Epidermal melanocyte (primary cell): ENCODE results near the gene CLEC12A.
"Not testable (repeated sequence)": the region's sequence is repeated elsewhere in the genome, so short reads cannot be mapped to it uniquely, and the experiment has no call there.

Experiments
- DNase-seq: peaks from one replicate; pipeline ENCODE4 v3.0.0; 2011; ENCODE audit warnings: low spot score; ENCODE audit not compliant: insufficient read length

Gene CLEC12A

DNA sequence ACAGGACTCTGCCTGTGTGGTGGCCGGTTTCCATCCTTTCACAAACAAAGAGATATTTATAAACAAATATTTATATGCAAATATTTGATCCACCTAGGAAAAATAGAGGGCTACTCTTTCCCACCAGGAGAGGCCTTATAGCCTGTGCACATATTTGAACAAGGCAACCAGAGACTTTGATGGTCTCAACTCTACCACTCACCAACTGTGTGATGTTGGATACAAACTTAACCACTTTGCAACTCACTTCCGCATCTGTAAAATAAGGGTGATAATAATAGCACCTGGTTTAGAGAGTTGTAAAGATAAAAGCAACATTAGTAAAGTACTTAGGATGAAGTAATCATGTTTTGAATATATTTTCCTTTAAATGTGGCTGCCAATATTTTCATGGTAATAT is 1.5 kb upstream of the CLEC12A start:
- DNase-seq, result no peak

DNA sequence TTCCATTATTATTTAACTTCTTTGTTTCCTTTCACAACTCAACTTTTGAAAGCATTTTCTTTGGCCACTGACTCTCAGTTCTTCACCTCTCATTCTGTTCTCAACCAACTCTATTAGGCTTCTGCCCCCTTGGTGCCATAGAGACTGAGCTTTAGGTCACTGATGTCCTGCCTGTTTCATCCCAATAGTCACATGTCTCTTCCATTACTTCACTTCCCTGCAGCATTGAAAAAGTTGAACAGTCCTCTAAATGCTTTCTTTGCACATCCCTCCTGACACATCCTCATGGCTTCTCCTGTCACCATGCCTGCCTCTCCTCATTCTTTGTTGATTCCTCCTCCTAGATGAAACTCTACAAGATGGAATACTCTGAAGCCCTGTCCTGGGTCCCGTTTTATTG is 2.7 kb downstream of the CLEC12A start:
- no peak for DNase-seq

DNA sequence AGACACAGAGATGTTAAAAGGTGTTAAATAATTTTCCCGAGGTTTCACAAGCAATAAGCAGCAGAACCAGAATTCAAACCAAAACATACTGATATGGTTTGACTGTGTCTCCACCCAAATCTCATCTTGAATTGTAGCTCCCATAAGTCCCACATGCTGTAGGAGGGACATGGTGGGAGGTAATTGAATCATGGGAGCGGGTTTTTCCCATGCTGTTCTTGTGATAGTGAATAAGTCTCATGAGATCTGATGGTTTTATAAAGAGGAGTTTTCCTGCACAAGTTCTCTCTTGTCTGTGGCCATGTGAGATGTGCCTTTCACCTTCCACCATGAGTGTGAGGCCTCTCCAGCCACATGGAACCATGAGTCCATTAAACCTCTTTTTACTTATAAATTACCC is 3.5 kb downstream of the CLEC12A start:
- not testable (repeated sequence) for DNase-seq

DNA sequence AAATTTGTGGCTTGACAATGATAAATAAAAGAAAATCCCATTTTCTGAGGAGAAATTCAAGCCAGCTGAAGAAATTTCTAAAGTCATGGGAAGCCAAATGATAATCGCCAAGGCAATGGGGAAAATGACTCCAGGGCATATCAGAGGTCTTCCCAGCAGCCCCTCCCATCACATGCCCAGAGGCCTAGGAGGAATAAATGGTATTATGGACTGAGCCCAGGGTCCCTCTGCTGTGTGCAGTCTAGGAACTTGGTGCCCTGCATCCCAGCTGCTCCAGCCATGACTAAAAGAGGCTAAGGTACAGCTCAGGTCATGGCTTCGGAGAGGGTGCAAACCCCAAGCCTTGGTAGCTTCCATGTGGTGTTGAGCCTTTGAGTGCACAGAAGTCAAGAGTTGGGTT is 4.4 kb downstream of the CLEC12A start:
- no peak for DNase-seq

DNA sequence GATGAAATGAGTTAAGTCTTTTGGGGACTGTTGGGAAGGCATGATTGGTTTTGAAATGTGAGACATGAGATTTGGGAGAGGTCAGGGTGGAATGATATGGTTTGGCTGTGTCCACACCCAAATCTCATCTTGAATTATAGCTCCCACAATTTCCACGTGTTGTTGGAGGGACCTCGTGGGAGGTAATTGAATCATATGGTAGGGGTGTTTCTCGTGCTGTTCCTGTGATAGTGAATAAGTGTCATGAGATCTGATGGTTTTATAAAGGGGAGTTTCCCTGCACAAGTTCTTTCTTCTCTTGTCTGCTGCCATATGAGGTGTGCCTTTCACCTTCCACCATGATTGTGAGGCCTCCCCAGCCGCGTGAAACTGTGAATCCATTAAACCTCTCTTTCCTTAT is 5.4 kb downstream of the CLEC12A start:
- DNase-seq, result not testable (repeated sequence)

DNA sequence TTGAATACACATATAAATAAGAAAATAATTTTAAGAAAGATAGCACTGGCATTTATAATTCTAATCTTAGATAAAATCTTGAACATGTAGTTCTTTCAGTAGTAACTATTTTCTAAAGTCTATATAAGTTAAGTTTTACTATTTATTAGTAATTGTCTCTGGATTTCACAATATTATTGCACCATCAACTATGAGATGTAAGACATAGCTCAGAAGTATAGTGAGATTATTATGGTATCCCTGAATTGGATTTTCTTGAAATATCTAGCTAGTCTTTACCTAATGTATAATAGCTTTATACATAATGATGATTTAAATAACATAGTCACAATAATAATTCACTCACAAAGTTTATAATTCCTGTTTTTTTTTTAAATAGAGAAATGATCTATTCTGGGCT is 6.7 kb downstream of the CLEC12A start:
- DNase-seq, result no peak

DNA sequence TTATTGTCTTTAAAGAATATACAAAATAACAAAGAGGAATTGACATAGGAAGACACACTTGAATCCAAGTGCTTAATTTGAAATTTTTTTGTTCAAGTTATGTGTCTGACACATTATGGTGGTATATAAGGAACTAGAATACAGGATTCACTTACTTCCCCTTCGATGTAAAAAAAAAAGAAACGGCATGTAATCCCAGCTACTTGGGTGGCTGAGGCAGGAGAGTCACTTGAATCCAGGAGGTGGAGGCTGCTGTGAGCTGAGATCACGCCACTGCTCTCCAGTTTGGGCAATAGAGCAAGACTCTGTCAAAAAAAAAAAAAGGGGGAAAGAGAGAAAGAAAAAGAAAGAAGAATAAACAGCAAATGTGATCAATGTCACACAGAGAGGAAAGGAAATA is 8.9 kb downstream of the CLEC12A start:
- DNase-seq, result no peak

DNA sequence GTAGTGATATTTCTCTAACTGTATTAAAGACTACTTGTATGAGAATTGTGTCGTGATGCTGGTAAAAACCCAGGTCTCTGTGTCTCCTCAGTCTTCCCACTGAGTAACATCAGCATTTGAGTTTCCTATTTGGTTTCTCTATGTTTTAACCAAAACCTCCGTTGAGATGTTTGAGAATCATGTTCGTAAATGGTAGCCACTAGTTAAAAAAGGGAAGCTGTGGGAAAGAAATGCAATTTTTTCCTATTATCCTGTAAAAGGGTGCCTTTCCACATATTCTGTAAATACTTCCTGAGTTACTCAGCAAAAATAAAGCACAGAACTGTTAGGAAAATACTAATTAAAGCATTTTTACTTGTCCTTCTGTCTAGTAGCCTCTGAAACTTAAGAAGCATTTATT is 20.7 kb downstream of the CLEC12A start:
- DNase-seq, result no peak

DNA sequence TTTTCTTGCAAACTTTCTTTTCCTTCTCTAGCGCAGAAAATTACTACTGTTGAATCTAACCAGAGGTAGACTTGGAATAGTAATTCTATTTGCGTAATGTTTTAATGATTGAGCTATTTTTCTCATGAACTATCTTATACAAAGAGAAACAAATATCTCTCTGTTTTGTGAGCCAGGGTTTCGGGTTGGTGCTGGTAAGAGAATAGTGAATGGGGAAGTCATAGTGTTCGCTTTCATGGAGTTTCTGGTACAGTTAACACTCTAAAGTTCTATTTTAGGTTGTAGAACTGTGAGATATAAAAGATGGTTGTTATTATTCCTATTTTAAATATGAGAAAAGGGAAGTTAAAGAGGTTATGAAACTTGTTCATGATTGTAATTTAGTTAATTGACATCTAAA is 21.1 kb downstream of the CLEC12A start:
- no peak for DNase-seq

DNA sequence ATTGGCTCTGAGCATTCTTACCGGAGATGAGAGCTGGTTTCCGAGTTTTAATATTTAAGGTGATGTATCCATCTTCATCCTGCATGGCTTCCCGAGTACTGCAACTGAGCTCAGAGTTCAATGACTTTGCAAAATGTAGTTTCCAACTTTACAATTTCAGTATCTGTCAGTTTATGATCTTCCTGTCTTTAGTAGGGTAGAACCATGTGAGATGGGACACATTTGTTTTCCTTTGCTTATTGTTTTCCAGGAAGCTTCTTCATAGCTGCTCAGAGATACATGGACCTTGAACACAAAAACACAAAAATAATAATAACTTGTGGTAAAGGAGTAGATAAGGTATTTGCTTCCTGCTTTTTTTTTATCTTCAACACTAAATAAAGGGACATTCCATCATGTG is 27.8 kb downstream of the CLEC12A start, which contains the start of gene CLEC1B:
Gene CLEC1B, minus strand, starts transcription at position 106 of the 400 bp plus-strand sequence. Its CDS starts 21 bp downstream, at position 85.
- no peak for DNase-seq

DNA sequence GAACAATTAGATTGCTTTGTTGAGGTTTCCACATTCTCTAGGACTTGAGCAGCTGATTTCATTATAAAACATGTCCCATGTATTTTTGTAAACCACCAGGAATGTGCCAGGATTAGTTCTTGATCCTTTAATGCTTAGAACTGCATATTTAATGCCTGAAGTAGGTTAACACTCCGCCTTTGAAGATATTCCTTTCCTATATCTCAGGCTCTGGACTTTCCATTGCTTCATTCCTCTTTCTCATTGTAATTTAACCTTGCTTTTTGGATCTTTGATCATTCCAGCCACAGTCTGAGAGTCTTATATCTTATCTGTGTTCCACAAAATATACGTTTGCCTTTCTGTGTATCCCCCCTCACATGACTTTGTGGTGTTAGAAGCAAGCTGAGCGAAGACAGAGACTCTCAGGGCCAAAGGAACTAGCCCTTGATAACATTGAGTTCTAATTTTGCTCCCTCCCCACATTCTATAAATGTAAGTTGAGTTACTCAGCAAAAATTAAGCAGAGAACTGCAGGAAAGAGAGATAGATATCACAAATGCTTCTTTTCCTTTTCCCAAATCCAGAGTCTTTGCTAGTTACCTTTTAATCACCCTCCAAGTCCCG is 30.1 kb downstream of the CLEC12A start:
- no peak for DNase-seq

DNA sequence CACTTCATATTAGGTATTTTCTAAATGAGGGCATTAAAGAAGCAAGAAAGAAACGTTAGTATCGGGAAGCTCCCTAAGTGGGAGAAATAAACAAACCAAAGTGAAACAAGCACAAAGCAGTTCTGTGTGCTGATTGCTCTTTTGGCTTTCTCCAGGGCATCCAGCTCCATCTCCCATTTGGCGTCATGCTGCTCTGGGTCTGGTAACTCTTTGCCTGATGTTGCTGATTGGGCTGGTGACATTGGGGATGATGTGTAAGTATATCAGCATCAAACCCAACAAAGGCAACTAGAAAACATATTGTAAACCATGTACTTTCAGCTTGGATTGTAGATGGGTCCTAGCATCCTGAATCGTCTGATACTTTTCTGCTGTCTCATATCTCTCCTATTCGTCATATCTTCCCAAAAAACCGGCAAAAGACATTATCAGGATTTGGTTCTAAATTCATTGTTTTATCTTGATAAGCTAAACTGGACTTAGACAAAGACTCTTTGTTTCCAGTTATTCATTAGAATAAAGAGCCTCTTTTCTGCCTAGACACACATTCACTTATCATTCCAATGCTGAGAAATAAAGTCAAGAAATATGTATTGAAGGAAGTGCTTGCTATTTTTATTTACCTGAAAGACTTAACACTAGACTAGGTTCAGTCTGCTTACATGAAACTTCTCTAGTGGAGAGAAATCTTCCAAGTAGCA is 41.6 kb downstream of the CLEC12A start:
- no peak for DNase-seq

DNA sequence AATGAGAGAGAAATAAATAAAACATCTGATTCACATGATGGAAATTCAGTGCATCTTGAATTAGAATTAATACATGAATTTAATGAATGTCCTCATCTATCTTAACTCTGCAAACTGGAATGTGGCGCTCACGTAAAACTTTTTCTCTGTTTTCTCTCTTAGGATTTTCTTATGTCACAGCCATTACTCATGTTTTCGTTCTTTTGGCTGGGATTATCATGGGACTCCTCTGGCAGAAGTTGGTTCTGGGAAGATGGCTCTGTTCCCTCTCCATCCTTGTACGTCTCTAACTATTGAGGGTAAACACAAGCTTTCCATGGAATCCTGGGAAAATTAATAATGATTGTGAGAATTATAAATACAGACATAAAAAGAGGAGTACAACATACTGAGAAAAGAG is 44.2 kb downstream of the CLEC12A start:
- DNase-seq, result no peak

DNA sequence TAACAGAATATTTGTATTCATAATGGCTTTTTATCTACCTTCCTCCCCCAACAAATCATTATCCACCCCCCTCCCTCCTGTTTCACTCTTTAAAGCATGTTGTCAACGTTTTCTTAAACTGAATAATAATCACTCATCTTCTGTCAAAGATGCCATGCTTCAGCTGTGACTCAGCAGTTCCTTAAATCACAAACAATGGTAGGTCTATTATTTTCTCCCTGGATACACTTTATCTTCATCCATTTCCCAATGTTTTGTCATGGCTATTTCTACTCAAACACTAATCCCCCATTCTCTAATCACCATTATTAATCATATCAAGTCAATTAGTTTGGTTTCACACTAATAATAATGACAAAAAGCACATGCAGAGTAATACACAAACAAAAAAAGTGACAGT is 45.7 kb downstream of the CLEC12A start:
- no peak for DNase-seq

DNA sequence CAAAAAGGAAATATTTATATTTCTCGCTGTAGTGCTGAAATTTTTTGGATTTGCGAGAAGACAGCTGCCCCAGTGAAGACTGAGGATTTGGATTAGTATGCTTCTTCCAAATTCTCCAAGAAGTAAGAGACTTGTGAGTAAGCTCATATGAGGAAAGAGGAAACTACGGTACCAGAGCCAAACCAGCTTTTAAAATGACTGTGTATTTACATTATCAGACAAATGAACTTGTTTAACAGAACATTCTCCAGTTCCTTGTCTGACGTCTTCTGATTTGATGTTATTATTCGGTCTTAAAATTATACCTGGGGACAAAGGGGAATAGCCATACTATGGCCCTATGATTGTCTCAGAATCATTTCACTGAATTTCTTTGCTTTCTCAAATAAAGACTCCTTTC is 47.2 kb downstream of the CLEC12A start:
- no peak for DNase-seq

DNA sequence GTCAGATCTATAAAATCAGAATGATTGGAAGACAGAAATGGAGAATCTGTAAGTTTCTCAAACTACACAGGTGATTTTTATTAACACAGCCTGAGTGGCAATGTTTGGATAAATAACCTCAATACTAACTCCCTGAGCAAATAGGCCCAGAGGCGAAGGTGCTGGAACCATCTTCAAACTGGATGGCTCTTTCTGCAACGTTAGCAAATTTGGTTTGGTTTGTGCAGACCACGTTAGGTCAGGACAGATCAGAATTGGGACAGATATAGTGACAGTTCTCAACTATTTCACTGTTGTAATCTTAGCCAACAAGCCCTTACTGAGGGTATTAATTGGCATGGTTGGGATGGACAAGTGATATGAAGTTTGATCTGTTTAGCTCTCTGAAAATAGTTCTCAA is 50.1 kb downstream of the CLEC12A start:
- no peak for DNase-seq

DNA sequence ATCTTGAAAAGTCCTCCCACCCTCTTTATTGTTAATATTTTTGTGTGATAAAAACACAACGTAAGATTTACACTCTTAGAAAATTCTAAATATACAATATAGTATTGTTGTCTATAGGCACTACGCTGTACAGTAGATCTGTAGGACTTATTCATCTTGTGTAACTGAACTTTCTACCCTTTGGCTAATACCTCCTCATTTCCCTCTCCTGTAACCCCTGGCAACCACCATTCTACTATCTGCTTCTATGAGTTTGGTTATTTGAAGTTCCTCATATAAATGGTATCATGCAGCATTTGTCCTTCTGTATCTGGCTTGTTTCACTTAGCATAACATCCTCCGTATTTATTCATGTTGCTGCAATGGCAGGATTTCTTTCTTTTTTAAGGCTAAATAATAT is 54.0 kb downstream of the CLEC12A start:
- DNase-seq, result no peak

DNA sequence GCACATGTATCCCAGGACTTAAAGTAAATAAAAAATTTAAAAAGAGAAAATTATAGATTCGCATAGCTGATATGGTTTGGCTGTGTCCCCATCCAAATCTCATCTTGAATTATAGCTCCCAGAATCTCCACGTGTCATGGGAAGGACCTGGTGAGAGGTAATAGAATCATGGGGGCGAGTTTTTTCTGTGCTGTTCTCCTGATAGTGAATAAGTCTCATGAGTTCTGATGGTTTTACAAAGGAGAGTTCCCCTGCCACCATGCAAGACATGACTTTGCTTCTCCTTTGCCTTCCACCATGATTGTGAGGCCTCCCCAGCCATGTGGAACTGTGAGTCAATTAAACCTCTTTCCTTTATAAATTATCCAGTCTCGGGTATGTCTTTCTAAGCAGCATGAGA is 55.5 kb downstream of the CLEC12A start:
- DNase-seq, result not testable (repeated sequence)

DNA sequence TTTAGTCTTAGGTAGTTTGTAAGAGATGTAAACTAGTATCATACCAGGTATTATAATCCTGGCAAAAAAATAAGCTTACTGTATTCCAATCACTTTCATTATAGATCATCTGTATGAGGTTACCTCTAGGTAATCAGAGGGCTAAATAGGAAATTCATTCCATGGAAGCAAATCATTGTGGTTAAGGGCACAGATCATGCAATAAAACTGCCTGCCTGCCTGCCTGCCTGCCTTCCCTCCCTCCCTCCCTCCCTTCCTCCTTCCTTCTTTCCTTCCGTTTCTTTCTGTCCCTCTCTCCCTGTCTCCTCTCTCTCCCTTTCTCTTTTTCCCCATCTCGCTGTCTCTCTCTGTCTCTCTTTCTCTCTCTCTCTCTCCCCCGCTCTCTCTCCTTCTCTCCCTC is 56.1 kb downstream of the CLEC12A start:
- no peak for DNase-seq

DNA sequence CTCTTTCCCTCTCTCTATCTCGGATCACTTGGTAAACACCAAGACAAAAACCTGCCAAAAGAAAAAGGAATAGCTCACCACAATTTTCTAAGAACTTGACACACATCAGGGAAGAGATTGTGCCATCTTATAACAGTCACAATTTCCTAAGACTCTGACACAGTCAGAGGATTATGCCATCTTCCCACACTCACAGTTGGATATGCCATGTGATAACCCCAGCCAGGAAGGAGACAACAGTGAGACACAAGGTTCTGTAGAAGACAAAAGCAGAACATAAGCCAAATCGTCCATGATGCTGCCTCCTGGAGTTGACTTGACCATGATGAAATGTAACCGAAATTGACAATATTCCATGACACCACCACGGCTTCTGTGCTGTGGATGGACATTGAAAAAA is 56.5 kb downstream of the CLEC12A start:
- DNase-seq, result no peak

DNA sequence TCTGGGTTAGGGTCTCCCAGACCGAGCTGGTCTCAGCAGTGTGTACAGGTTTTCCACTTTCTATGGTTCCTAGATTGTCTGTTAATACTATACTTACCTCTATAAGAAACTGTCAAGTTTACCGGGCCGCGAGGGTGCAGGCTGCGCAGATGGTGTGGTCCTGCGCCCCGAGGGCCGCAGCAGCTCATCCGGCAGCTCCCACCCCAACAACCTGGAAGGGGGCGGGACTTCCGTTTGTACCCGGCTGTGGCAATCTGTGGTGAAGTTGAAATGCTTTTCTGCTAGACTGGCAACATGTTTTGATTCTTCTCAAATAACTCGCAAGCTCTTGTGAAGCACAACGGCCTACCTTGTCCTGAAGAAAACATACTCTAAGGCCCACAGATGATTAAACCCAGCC is 59.2 kb downstream of the CLEC12A start, which contains the start of gene CLEC9A:
Gene CLEC9A, plus strand, starts transcription at position 237 of the 400 bp plus-strand sequence. CDS start 22,006 bp downstream, outside the sequence.
- DNase-seq, result no peak

DNA sequence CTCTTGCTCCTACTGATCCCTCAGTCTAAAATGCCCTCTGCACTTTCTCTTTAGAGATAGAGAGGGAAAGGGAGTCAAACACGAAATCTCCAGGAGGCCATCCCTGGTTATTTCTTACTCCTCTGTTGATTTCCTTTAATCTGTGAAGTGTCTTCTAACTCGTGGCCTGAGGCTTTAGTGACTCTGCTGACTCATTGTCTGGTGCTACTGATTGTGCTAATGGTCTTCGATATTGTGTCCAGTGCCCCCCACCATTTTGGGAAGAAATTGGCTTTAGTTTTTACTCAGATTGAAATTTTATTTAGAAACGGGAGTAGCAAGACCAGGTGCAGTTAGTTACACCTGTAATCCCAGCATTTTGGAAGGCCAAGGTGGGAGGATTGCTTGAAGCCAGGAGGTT is 60.1 kb downstream of the CLEC12A start:
- DNase-seq, result no peak

DNA sequence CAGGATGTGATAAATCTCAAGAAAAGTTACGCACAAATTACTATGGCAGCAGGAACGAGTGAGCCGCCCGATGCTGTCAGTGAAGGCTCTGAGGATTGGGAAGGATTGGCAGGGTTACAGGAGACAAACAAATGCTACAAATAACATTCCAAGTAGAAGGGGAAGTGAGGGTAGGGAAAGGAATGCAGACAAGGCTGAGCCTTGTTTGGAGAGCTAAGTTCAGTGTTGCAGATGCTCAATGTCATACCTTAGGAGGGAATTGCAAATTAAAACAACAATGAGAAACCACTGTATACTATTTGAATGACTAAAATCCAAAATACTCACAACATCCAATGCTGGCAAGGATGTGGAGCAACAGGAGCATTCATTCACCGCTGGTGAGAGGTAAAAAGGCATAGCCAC is 60.6 kb downstream of the CLEC12A start:
- DNase-seq, result no peak
